ENCODE data around the gene BRME1.
A peak's percentile ranks its signal among the peaks of the same experiment; 100 is the strongest.

The BRME1 gene

DNA sequence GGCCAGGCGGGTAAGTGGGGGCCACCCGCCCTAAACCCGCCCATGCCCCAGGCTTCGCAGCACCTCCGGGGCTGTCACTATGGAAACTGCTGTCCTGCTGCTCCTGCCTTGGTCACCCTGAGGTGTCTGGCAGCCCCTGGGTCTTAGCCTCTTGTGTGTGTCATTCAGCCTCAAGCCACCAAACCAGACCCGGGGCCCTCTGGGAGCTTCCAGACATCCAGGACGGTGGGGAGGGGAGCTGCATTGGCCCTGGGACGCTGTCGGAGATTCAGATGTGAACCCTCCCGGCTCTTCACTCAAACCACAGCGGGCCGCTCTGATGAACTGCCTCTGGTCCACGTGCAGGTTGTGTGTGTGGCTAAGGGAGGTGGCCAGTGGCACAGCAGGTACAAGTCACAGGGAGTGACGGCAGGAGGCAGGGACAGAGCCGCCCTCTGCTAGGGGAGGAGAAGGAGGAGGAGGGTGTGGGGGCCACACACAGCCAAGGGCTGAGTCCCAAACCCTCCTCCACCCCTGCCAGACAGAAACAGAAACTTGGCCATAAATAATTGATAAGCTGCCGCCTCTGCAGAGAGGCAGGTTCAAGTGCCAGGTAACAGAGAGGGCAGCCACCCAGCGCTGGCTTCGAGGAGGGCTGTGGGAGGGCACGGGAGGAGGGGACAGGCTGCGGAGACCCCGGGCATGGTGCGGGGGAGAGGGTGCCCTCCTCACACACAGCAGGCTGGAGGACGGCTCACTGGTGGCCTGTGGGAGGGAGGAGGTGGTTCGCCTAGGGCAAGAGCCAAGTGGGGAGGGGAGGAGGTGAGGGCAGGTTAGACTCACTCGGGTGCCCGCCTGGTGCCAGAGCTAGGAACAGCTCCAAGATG, 21.0 kb downstream of the BRME1 start:
- ChIA-PET CTCF (interaction anchor here (0.6 to 1.6 kb wide), 5 partner anchors 10 to 218 kb away, joined by 3 to 5 read pairs (median 3); no protein-coding TSS in a partner anchor), POLR2A (interaction anchor here (0.6 kb wide), 1 partner anchor 396 kb away, joined by 7 read pairs; no protein-coding TSS in a partner anchor)
- H3K36me3 ChIP-seq (ENCODE audit: control insufficient read depth in 2 of 2, insufficient read depth in 1 of 2, low read length in 2 of 2) = no peaks in the 10 kb centered on the region
- H3K4me1 ChIP-seq (ENCODE audit: control insufficient read depth, insufficient read depth, low read length) = 0 out of 2 replicates have a peak, but pooled peaks cover 2% of the 10 kb centered on the region
- H3K27ac ChIP-seq (ENCODE audit: extremely low read depth, low read depth, low read length) = no peak overlapping the region
- H3K4me3 ChIP-seq (ENCODE audit: low read depth, low read length) = no peak overlapping the region
- no peaks in the 10 kb centered on the region for H3K9me3 ChIP-seq (ENCODE audit: control insufficient read depth, insufficient read depth, low read depth, low read length)
- TF ChIP-seq CTCF (tag by site-specific recombination; IDR thresholded peaks at IDR 0.05) (no peak), ZNF473 (tag by site-specific recombination; IDR thresholded peaks at IDR 0.05) (no peak), GLIS1 (tag by site-specific recombination; IDR thresholded peaks at IDR 0.05) (no peak), ZNF692 (tag by site-specific recombination; IDR thresholded peaks at IDR 0.05) (no peak), ZIC2 (tag by site-specific recombination; IDR thresholded peaks at IDR 0.05) (peak; percentile 82), EGR2 (tag by site-specific recombination; IDR thresholded peaks at IDR 0.05; ENCODE audit: low read depth) (peak; percentile 91), ZFHX2 (tag by site-specific recombination; conservative IDR thresholded peaks at IDR 0.05) (peak; percentile 92), ZNF701 (tag by site-specific recombination; IDR thresholded peaks at IDR 0.05) (no peak), ZBTB7A (tag by site-specific recombination; IDR thresholded peaks at IDR 0.05; ENCODE audit: low read depth) (no peak), ZNF791 (tag by site-specific recombination; IDR thresholded peaks at IDR 0.05) (no peak), KLF1 (tag by site-specific recombination; IDR thresholded peaks at IDR 0.05) (peak; percentile 80), ZNF510 (tag by site-specific recombination; IDR thresholded peaks at IDR 0.05; ENCODE audit: insufficient replicate concordance) (no peak), ZNF248 (tag by site-specific recombination; IDR thresholded peaks at IDR 0.05) (no peak), ZNF341 (tag by site-specific recombination; IDR thresholded peaks at IDR 0.05; ENCODE audit: low read depth) (peak; percentile 69), ZNF677 (tag by site-specific recombination; IDR thresholded peaks at IDR 0.05) (no peak)
- TF ChIP-seq, protein P1, sequence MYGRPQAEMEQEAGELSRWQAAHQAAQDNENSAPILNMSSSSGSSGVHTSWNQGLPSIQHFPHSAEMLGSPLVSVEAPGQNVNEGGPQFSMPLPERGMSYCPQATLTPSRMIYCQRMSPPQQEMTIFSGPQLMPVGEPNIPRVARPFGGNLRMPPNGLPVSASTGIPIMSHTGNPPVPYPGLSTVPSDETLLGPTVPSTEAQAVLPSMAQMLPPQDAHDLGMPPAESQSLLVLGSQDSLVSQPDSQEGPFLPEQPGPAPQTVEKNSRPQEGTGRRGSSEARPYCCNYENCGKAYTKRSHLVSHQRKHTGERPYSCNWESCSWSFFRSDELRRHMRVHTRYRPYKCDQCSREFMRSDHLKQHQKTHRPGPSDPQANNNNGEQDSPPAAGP (tag by site-specific recombination; IDR thresholded peaks at IDR 0.05) = peak; percentile 43; the same call in 1 of the 2 replicates

GRCh38 chr19:13883516-13884064, 22.3 kb downstream of the BRME1 start:
- H3K4me3 ChIP-seq (ENCODE audit: low read depth, low read length) = no peak overlapping the region
- TF ChIP-seq ZNF184 (tag by site-specific recombination; IDR thresholded peaks at IDR 0.05) (no peak), ZNF707 (tag by site-specific recombination; IDR thresholded peaks at IDR 0.05) (no peak), ZNF324 (tag by site-specific recombination; IDR thresholded peaks at IDR 0.05) (no peak), HOXC10 (CRISPR knock-in tag; IDR thresholded peaks at IDR 0.05) (no peak), ZNF510 (tag by site-specific recombination; IDR thresholded peaks at IDR 0.05; ENCODE audit: insufficient replicate concordance) (no peak), ZNF23 (tag by site-specific recombination; IDR thresholded peaks at IDR 0.05; ENCODE audit: borderline replicate concordance) (no peak), ZIC2 (tag by site-specific recombination; IDR thresholded peaks at IDR 0.05) (0 out of 2 replicates have a peak, but pooled peaks have one; percentile 10), ZBTB48 (tag by site-specific recombination; IDR thresholded peaks at IDR 0.05) (no peak)
- TF ChIP-seq, protein P2, sequence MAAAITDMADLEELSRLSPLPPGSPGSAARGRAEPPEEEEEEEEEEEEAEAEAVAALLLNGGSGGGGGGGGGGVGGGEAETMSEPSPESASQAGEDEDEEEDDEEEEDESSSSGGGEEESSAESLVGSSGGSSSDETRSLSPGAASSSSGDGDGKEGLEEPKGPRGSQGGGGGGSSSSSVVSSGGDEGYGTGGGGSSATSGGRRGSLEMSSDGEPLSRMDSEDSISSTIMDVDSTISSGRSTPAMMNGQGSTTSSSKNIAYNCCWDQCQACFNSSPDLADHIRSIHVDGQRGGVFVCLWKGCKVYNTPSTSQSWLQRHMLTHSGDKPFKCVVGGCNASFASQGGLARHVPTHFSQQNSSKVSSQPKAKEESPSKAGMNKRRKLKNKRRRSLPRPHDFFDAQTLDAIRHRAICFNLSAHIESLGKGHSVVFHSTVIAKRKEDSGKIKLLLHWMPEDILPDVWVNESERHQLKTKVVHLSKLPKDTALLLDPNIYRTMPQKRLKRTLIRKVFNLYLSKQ (tag by site-specific recombination; IDR thresholded peaks at IDR 0.05; ENCODE audit: borderline replicate concordance) = no peak
- H3K36me3 ChIP-seq (ENCODE audit: control insufficient read depth in 2 of 2, insufficient read depth in 1 of 2, low read length in 2 of 2) = no peaks in the 10 kb centered on the region
- 0 out of 2 replicates have a peak, but pooled peaks cover 2% of the 10 kb centered on the region for H3K4me1 ChIP-seq (ENCODE audit: control insufficient read depth, insufficient read depth, low read length)
- H3K9me3 ChIP-seq (ENCODE audit: control insufficient read depth, insufficient read depth, low read depth, low read length) = no peaks in the 10 kb centered on the region
- H3K27ac ChIP-seq (ENCODE audit: extremely low read depth, low read depth, low read length) = no peak overlapping the region
- ChIA-PET POLR2A (no interaction called here), CTCF (interaction anchor here (0.5 to 1.1 kb wide), 5 partner anchors 11 to 193 kb away, joined by 3 to 4 read pairs (median 3); no protein-coding TSS in a partner anchor)

Data from HEK293 (cell line).